NK-92 (cell line): Measurements from ENCODE around the gene MAPK8IP1.

Experiments
- DNase-seq: peaks from one replicate; lab custom pipeline; 2025; ENCODE audit not compliant: unreplicated experiment; lab: John Stamatoyannopoulos, UW

Gene MAPK8IP1

GRCh38 chr11:45936511-45937054 lies 51.1 kb downstream of the MAPK8IP1 start:
- no peak for DNase-seq

GRCh38 chr11:45937916-45938315 lies 52.5 kb downstream of the MAPK8IP1 start:
- DNase-seq, result no peak

DNA sequence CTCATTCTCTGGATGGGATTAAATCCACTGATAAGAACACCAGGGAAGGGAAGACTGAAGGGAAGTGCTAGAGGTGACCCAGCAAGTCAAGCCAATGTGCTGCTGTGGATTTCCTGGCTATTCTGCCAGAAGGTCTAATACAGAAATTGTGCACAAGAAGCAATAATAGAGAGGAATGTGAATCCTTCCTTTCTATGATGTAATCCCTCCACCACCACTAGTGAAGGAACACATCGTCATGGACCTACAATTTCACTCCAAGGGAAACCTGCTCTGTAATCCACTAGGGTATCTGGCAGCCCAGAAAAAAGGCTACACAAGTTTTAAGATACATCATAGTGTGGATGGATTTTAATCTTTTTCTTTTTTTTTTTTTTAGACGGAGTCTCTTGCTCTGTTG lies 54.4 kb downstream of the MAPK8IP1 start:
- no peak for DNase-seq

DNA sequence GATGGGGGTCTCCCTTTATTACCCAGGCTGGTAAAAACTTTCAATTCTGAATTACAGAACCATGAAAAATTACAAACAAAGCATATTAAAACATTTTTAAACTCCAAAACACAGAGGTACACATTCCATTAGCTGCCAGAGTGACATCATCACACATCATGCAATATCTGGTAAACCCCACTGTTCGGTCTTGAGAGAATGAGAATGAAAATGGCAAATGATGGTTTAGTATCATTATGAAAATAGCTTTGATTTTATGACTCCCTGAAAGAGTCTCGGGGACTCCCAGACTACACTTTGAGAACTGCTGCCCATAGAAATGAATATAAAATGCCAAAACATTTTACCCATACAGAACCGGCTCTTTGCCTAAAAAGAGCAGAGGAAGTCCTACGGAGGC lies 55.8 kb downstream of the MAPK8IP1 start:
- no peak for DNase-seq

DNA sequence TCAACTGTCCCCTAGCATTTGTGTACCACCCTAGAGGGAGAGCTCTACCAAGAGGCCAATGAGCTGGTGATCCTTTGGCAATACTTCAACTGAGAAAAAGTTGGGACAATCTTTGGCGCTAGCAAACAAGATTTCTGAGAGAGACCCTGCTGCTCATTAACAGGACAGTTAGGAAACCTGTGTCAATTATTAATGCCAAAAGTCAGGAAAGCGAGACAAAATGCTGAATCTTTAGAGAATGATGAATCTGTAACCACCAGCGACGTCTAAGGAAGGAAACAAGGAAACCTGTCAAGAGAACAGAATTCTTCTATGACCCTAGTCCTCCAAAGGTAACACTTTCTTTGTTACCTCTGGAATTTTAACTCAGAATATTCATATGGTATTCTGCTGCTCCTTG lies 56.9 kb downstream of the MAPK8IP1 start:
- DNase-seq, result no peak

GRCh38 chr11:45945397-45945999 lies 60.0 kb downstream of the MAPK8IP1 start:
- DNase-seq, result no peak

DNA sequence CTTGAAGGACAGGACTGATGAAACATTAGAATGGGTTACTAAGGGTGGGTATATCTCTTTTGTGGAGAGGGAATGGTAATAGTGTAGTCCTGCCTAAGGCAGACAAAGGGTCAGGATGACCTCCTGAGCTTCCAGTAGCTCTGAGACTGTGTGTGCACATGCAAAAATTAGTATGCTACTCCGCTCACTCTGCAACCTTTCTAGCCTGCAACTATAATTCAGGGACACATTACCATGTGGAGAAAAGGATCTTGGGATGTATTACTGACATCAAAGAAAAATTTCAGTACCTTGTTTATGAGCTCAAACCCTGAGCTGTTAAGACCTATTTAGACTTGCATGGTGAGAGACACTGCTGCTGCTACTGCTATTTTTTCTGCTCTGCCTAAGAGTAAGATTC lies 62.4 kb downstream of the MAPK8IP1 start:
- DNase-seq, result no peak

- no peak for DNase-seq
Measured at GRCh38 chr11:45948356-45948755, 62.9 kb downstream of the MAPK8IP1 start.

DNA sequence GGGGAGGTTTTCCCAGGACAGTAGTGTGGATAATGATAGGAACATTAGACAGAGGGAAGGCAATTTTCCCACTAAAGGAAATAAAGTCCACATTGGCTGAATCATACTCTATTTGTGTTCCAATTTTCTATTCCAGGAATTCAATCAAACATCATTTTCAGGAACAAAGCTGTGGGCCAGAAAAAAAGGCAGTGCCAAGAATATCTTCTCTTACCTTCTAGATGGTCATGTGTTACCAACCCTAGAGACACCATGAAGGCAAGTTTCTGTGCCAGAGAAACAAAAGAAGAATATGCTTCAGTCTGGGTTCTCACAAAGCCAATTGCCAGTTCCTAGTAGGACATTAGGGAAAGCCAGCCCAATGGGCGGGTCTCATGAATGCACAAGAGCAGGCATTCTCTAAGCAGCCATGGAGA lies 64.5 kb downstream of the MAPK8IP1 start:
- DNase-seq, result no peak
